HEK293 (cell line): Measurements from ENCODE around the gene KRTAP24-1.

Experiments used
- CTCF ChIA-PET: fragments of 350-600 bp; formaldehyde crosslinking; extraction: SDS; loops from one replicate; lab custom pipeline; 2021; ENCODE audit warnings: antibody characterized with exemption; lab: Yijun Ruan, JAX
- POLR2A ChIA-PET: fragments of 300-600 bp; formaldehyde crosslinking; extraction: SDS; loops from one replicate; lab custom pipeline; 2020; ENCODE audit warnings: antibody characterized with exemption, inconsistent platforms; lab: Yijun Ruan, JAX
- H3K27ac ChIP-seq: fragments of 200-500 bp; sonication (Bioruptor generic); 2 replicates; pipeline ENCODE4 v1.5.1; 2014; ENCODE audit warnings: low read depth, low read length, control low read depth, inconsistent platforms; ENCODE audit errors: extremely low read depth
- H3K36me3 ChIP-seq, 2 experiments: fragments of 200-500 bp in 1 of 2; sonication (Bioruptor generic) in 1 of 2; 1 replicate in 1 of 2; 2 replicates in 1 of 2; pipeline ENCODE4 v1.5.1; 2014 to 2017; ENCODE audit warnings: inconsistent platforms in 2 of 2, low read length in 2 of 2; ENCODE audit not compliant: control insufficient read depth in 2 of 2, insufficient read depth in 1 of 2
- H3K4me1 ChIP-seq: fragments of 200-500 bp; sonication (Bioruptor generic); 2 replicates; pipeline ENCODE4 v1.5.1; 2014; ENCODE audit warnings: mild to moderate bottlenecking, low read length, inconsistent platforms; ENCODE audit not compliant: control insufficient read depth, insufficient read depth
- H3K4me3 ChIP-seq: 2 replicates; pipeline ENCODE4 v1.5.1; 2011; ENCODE audit warnings: low read depth, mild to moderate bottlenecking, control low read depth, low read length, moderate library complexity
- H3K9me3 ChIP-seq: fragments of 200-500 bp; sonication (Bioruptor generic); 2 replicates; pipeline ENCODE4 v1.5.1; 2014; ENCODE audit warnings: low read depth, low read length, inconsistent platforms; ENCODE audit not compliant: control insufficient read depth, insufficient read depth
- IKZF3 ChIP-seq: fragments of 450-650 bp; IDR thresholded peaks from 2 replicates; pipeline ENCODE4 v1.5.0; 2018; ENCODE audit warnings: missing biosample characterization, mild to moderate bottlenecking, missing genetic modification characterization, moderate library complexity
- KLF16 ChIP-seq: fragments of 450-650 bp; formaldehyde crosslinking; IDR thresholded peaks from 2 replicates; pipeline ENCODE4 v1.5.1; 2017; ENCODE audit warnings: missing biosample characterization, missing genetic modification characterization
- KLF7 ChIP-seq: fragments of 450-650 bp; formaldehyde crosslinking; IDR thresholded peaks from 2 replicates; pipeline ENCODE4 v1.5.1; 2016; ENCODE audit warnings: missing biosample characterization, missing genetic modification characterization, borderline replicate concordance
- PRDM1 ChIP-seq: fragments of 450-650 bp; formaldehyde crosslinking; IDR thresholded peaks from 2 replicates; pipeline ENCODE4; 2016; ENCODE audit warnings: missing biosample characterization, missing genetic modification characterization
- PRDM4 ChIP-seq: fragments of 450-650 bp; formaldehyde crosslinking; IDR thresholded peaks from 2 replicates; pipeline ENCODE4 v1.5.1; 2017; ENCODE audit warnings: missing biosample characterization, missing genetic modification characterization
- PRDM6 ChIP-seq: fragments of 450-650 bp; formaldehyde crosslinking; IDR thresholded peaks from 2 replicates; pipeline ENCODE4 v1.5.1; 2017; ENCODE audit warnings: missing biosample characterization, missing genetic modification characterization
- RBAK ChIP-seq: fragments of 450-650 bp; formaldehyde crosslinking; IDR thresholded peaks from 2 replicates; pipeline ENCODE4 v1.5.1; 2016; ENCODE audit warnings: missing biosample characterization, missing genetic modification characterization
- REST ChIP-seq: fragments of 450-650 bp; formaldehyde crosslinking; IDR thresholded peaks from 2 replicates; pipeline ENCODE4 v1.5.1; 2016; ENCODE audit warnings: missing biosample characterization, missing genetic modification characterization
- SCRT1 ChIP-seq: fragments of 450-650 bp; formaldehyde crosslinking; IDR thresholded peaks from 2 replicates; pipeline ENCODE4 v1.5.1; 2016; ENCODE audit warnings: missing biosample characterization, missing genetic modification characterization, borderline replicate concordance
- ZFHX2 ChIP-seq: fragments of 450-650 bp; formaldehyde crosslinking; conservative IDR thresholded peaks from 2 replicates; pipeline ENCODE4 v1.5.1; 2016; ENCODE audit warnings: missing biosample characterization, missing genetic modification characterization
- ZNF114 ChIP-seq: fragments of 450-650 bp; formaldehyde crosslinking; IDR thresholded peaks from 2 replicates; pipeline ENCODE4 v1.5.0; 2017; ENCODE audit warnings: missing biosample characterization, missing genetic modification characterization
- ZNF292 ChIP-seq: fragments of 450-650 bp; formaldehyde crosslinking; IDR thresholded peaks from 2 replicates; pipeline ENCODE4 v1.5.1; 2016; ENCODE audit warnings: low read depth, missing biosample characterization, missing genetic modification characterization, borderline replicate concordance
- ZNF624 ChIP-seq: fragments of 450-650 bp; formaldehyde crosslinking; IDR thresholded peaks from 2 replicates; pipeline ENCODE4 v1.5.1; 2017; ENCODE audit warnings: missing biosample characterization, missing genetic modification characterization
- ZNF660 ChIP-seq: fragments of 450-650 bp; IDR thresholded peaks from 2 replicates; pipeline ENCODE4 v1.5.1; 2018; ENCODE audit warnings: missing biosample characterization, mild to moderate bottlenecking, missing genetic modification characterization
- TF ChIP-seq, protein P1 (sequence below): fragments of 450-650 bp; formaldehyde crosslinking; IDR thresholded peaks from 2 replicates; pipeline ENCODE4 v1.5.1; 2016; ENCODE audit warnings: missing biosample characterization, missing genetic modification characterization

Gene KRTAP24-1

GRCh38 chr21:30255679-30256078, 27.1 kb downstream of the KRTAP24-1 start:
- no peak for TF ChIP-seq KLF16
- Histone ChIP-seq H3K4me3 (no peak overlapping the region), H3K4me1 (no peaks in the 10 kb centered on the region), H3K9me3 (no peaks in the 10 kb centered on the region), H3K36me3 (no peaks in the 10 kb centered on the region), H3K27ac (no peak overlapping the region)
- CTCF ChIA-PET: interaction anchor here (0.6 kb wide), 1 partner anchor 101 kb away, joined by 3 read pairs; no protein-coding TSS in a partner anchor
- POLR2A ChIA-PET: no interaction called here

DNA sequence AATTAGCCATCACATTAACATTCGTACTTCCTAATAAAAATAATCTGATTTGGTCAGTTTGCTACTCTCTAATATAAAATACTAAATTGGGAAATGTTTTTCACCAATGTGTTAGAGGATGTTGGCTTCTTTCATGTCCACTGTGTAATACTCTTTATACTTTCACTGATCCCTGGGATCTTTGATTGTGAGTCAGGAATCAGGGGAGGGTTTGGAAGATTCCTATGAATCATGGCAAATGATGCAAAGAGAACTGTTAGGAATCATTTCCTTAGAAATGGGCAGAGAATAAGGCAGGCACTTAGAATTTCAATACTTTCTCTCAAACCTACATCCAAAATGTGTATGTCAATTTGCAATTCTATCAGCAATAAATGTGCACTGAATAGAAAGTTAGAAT, 31.0 kb downstream of the KRTAP24-1 start:
- H3K9me3 ChIP-seq: no peaks in the 10 kb centered on the region
- H3K36me3 ChIP-seq: no peaks in the 10 kb centered on the region
- H3K4me1 ChIP-seq: no peaks in the 10 kb centered on the region
- no peak overlapping the region for H3K4me3 ChIP-seq
- POLR2A ChIA-PET: no interaction called here
- no peak for TF ChIP-seq PRDM1 (tag by site-specific recombination)
- no peak for TF ChIP-seq PRDM6
- TF ChIP-seq, protein P1, sequence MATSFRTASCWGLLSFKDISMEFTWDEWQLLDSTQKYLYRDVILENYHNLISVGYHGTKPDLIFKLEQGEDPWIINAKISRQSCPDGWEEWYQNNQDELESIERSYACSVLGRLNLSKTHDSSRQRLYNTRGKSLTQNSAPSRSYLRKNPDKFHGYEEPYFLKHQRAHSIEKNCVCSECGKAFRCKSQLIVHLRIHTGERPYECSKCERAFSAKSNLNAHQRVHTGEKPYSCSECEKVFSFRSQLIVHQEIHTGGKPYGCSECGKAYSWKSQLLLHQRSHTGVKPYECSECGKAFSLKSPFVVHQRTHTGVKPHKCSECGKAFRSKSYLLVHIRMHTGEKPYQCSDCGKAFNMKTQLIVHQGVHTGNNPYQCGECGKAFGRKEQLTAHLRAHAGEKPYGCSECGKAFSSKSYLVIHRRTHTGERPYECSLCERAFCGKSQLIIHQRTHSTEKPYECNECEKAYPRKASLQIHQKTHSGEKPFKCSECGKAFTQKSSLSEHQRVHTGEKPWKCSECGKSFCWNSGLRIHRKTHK (tag by site-specific recombination): no peak
- TF ChIP-seq SCRT1 (tag by site-specific recombination): no peak
- TF ChIP-seq ZNF624 (tag by site-specific recombination): no peak
- TF ChIP-seq REST (tag by site-specific recombination): no peak
- no peak for TF ChIP-seq ZNF114 (tag by site-specific recombination)
- TF ChIP-seq PRDM4 (tag by site-specific recombination): no peak
- TF ChIP-seq ZNF292 (tag by site-specific recombination): no peak
- no peak for TF ChIP-seq IKZF3 (tag by site-specific recombination)
- TF ChIP-seq RBAK (tag by site-specific recombination): no peak
- TF ChIP-seq ZNF660 (tag by site-specific recombination): no peak
- no peak for TF ChIP-seq KLF7 (tag by site-specific recombination)
- no peak for TF ChIP-seq ZFHX2 (tag by site-specific recombination)
- CTCF ChIA-PET: interaction anchor here (1.1 kb wide), 1 partner anchor 18 kb away, joined by 4 read pairs; no protein-coding TSS in a partner anchor
- no peak overlapping the region for H3K27ac ChIP-seq
